ENCODE measurements around the gene C17orf107.

DNA sequence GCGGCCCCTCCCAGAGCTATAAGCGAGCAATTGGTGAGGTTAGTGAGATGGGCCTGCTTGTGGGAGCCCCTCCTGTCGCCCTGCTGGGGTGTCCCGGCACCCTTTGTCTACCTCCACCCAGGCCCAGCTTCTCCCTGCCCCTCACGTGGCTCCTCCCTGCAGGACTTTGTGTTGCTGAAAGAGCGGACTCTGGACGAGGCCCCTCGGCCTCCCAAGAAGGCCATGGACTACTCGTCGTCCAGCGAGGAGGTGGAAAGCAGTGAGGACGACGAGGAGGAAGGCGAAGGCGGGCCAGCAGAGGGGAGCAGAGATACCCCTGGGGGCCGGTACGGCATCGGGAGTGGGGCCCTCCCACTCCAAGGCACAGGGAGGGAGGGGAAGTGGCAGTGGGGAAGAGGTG lies 6.1 kb upstream of the C17orf107 start:
- TF ChIP-seq, protein P1, sequence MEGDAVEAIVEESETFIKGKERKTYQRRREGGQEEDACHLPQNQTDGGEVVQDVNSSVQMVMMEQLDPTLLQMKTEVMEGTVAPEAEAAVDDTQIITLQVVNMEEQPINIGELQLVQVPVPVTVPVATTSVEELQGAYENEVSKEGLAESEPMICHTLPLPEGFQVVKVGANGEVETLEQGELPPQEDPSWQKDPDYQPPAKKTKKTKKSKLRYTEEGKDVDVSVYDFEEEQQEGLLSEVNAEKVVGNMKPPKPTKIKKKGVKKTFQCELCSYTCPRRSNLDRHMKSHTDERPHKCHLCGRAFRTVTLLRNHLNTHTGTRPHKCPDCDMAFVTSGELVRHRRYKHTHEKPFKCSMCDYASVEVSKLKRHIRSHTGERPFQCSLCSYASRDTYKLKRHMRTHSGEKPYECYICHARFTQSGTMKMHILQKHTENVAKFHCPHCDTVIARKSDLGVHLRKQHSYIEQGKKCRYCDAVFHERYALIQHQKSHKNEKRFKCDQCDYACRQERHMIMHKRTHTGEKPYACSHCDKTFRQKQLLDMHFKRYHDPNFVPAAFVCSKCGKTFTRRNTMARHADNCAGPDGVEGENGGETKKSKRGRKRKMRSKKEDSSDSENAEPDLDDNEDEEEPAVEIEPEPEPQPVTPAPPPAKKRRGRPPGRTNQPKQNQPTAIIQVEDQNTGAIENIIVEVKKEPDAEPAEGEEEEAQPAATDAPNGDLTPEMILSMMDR (IDR thresholded peaks at IDR 0.05; ENCODE audit: low read depth, low read length), result no peak
- TF ChIP-seq EZH2phosphoT487 (IDR thresholded peaks at IDR 0.05; ENCODE audit: low read depth), result no peak
